GM12874 (cell line): ENCODE data around the gene SYNPO2.

ENCODE experiments used
- TF ChIP-seq, protein P1 (sequence below): IDR thresholded peaks from 2 replicates; pipeline ENCODE4 v1.5.1; 2011; ENCODE audit warnings: low read depth, mild to moderate bottlenecking, control low read depth, low read length, moderate library complexity; ENCODE audit not compliant: insufficient read depth

The SYNPO2 gene

GRCh38 chr4:118975449-118976192 lies 87.0 kb downstream of the SYNPO2 start:
- TF ChIP-seq, protein P1, sequence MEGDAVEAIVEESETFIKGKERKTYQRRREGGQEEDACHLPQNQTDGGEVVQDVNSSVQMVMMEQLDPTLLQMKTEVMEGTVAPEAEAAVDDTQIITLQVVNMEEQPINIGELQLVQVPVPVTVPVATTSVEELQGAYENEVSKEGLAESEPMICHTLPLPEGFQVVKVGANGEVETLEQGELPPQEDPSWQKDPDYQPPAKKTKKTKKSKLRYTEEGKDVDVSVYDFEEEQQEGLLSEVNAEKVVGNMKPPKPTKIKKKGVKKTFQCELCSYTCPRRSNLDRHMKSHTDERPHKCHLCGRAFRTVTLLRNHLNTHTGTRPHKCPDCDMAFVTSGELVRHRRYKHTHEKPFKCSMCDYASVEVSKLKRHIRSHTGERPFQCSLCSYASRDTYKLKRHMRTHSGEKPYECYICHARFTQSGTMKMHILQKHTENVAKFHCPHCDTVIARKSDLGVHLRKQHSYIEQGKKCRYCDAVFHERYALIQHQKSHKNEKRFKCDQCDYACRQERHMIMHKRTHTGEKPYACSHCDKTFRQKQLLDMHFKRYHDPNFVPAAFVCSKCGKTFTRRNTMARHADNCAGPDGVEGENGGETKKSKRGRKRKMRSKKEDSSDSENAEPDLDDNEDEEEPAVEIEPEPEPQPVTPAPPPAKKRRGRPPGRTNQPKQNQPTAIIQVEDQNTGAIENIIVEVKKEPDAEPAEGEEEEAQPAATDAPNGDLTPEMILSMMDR, result no peak

DNA sequence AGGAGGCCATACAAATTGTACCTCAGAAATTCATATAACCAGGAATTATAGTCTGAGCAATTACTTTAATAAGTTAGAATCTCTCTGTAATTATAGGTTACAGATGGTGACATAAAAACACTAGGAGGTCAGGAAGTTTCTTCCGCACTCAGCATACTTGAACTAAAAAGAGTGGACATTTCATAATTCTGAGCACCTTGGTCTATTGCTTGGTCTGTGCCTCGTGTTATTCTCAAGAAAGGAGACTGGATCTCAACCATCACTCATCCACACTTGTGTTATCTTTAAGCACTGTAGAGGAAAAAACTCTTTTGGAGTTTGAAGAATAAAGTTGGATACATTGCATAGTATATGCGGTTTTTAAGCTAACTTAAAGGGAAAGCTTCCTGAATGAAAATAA lies 91.1 kb downstream of the SYNPO2 start:
- TF ChIP-seq, protein P1, result no peak

DNA sequence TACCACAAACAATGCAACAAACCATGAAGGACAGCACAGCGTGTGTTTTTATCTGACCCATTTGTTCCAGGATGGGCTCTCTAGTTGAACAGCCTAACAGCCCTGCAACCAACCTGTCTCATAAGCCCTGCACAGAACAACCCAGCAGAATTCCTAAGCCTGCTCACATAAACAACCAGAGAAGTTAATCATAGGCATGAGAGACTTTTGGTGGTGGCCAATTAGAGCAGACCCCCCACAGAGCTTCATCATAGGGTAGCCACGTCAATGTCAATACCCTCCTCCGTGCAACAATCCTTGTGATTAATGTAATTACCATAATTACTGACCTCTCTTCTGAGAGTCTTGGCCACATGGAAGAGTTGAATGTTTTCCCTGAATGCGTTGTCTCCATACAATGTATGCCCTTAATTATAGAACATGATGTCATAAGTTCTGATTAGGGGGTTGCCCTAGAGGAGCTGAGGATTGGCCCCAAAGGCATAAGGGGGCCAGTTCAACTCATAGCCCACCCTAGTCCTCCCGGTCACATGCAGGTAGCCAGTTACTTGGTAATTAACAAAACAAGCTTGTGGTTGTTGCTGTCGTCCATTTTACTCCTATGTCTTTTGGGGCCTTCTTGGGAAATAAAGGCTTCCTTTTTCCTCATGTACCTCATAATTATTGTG lies 92.7 kb downstream of the SYNPO2 start:
- TF ChIP-seq, protein P1, result no peak

DNA sequence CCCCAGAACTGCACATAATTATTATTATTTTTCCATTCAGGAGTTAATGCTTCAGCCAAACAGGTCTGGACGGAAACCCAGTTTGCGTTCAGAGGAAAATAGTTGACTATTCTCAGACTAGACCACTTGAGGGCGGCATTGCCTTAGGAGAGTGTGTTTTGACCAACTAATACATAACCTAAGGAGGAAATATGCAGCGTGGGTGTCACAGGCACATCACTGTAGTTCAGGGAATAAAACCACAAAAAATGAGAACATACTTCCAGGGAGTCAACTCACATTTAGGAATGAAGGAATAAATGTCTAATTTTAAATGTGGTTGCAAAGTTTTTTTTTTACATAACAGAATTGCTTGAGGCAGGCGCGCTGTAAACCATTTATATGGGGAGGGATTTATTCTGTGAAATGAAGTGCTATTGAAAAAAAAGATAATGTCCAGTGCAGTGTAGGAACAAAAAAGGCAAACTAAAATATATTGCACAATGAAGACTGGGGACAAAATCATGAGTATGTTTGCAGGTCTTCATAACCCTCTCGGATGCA lies 93.3 kb downstream of the SYNPO2 start:
- TF ChIP-seq, protein P1, result peak; percentile 59; the same call in 1 of the 2 replicates

- TF ChIP-seq, protein P1, result no peak
Observed at GRCh38 chr4:118983293-118983692, 94.6 kb downstream of the SYNPO2 start.

GRCh38 chr4:118983831-118984230 lies 95.2 kb downstream of the SYNPO2 start:
- TF ChIP-seq, protein P1, result no peak

- TF ChIP-seq, protein P1, result no peak
Observed at GRCh38 chr4:118985170-118986000, 96.7 kb downstream of the SYNPO2 start.
